Measurements from ENCODE around the gene ITGA5.

- TF ChIP-seq CTCF (IDR thresholded peaks at IDR 0.05) = no peak
- no peak for TF ChIP-seq ZFX (IDR thresholded peaks at IDR 0.05; ENCODE audit: borderline replicate concordance)
Observed at GRCh38 chr12:54427106-54427505, 8.0 kb upstream of the ITGA5 start.
